Hepatocyte (in vitro differentiated cells): Measurements from ENCODE around the gene DGKA.

ENCODE experiments used
- EZH2 ChIP-seq: fragments of 200-600 bp; sonication (generic); IDR thresholded peaks from 2 replicates; pipeline ENCODE4 v1.6.1; 2016; ENCODE audit warnings: antibody characterized with exemption, mild to moderate bottlenecking, borderline replicate concordance
- EZH2phosphoT487 ChIP-seq: fragments of 200-600 bp; sonication (generic); IDR thresholded peaks from one replicate; pipeline ENCODE4 v1.6.1; 2018; ENCODE audit warnings: antibody characterized with exemption, mild to moderate bottlenecking, low read depth, moderate library complexity; ENCODE audit not compliant: unreplicated experiment, severe bottlenecking
- TF ChIP-seq, protein P1 (sequence below): fragments of 200-600 bp; sonication (generic); IDR thresholded peaks from 2 replicates; pipeline ENCODE4 v1.5.1; 2016; ENCODE audit warnings: antibody characterized with exemption, mild to moderate bottlenecking; ENCODE audit not compliant: poor library complexity

DNA sequence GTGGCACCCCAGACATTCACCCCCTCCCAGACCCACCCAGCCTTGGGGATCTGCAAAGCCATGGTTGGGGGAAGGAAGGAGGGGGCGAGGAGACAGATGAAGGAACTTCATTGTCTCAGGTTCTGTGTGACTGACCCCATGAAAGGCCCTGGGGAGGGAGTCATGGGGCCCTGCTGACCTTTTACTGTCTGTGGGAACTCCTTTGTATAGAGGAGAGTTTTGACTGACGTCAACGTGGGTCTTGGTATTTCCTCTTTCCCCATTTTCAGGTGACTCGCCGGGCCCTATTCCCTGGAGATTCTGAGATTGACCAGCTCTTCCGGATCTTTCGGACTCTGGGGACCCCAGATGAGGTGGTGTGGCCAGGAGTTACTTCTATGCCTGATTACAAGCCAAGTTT, 39.8 kb downstream of the DGKA start:
- TF ChIP-seq, protein P1, sequence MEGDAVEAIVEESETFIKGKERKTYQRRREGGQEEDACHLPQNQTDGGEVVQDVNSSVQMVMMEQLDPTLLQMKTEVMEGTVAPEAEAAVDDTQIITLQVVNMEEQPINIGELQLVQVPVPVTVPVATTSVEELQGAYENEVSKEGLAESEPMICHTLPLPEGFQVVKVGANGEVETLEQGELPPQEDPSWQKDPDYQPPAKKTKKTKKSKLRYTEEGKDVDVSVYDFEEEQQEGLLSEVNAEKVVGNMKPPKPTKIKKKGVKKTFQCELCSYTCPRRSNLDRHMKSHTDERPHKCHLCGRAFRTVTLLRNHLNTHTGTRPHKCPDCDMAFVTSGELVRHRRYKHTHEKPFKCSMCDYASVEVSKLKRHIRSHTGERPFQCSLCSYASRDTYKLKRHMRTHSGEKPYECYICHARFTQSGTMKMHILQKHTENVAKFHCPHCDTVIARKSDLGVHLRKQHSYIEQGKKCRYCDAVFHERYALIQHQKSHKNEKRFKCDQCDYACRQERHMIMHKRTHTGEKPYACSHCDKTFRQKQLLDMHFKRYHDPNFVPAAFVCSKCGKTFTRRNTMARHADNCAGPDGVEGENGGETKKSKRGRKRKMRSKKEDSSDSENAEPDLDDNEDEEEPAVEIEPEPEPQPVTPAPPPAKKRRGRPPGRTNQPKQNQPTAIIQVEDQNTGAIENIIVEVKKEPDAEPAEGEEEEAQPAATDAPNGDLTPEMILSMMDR: no peak
- no peak for TF ChIP-seq EZH2
- no peak for TF ChIP-seq EZH2phosphoT487
